Stimulated activated memory B cell treated with anti-CD40 and anti-IgM and Interleukin-4, amounts not matched to agents 10 μg/mL and 1 μg/mL and 100 μg/mL, for 72 hours (primary cell): ENCODE measurements around the gene CEP164.
"Not testable (repeated sequence)": the region's sequence is repeated elsewhere in the genome, so short reads cannot be mapped to it uniquely, and the experiment has no call there.

Source experiments
- ATAC-seq: fragments of 150-1000 bp; cut with Tn5 transposase; 2 replicates; pipeline ENCODE4 v1.10.0; 2021
- H3K27ac Mint-ChIP-seq: one replicate; pipeline ENCODE4 v1.8.0; 2022; ENCODE audit warnings: mild to moderate bottlenecking, mixed read lengths
- H3K27me3 Mint-ChIP-seq: one replicate; pipeline ENCODE4 v1.8.0; 2022; ENCODE audit warnings: mixed read lengths
- H3K36me3 Mint-ChIP-seq: one replicate; pipeline ENCODE4 v1.8.0; 2022; ENCODE audit warnings: mixed read lengths
- H3K4me1 Mint-ChIP-seq: one replicate; pipeline ENCODE4 v1.8.0; 2022; ENCODE audit warnings: mixed read lengths
- H3K4me3 Mint-ChIP-seq: one replicate; pipeline ENCODE4 v1.8.0; 2022; ENCODE audit warnings: mild to moderate bottlenecking, moderate library complexity, mixed read lengths
- H3K9me3 Mint-ChIP-seq: one replicate; pipeline ENCODE4 v1.8.0; 2022; ENCODE audit warnings: mixed read lengths

Gene CEP164

DNA sequence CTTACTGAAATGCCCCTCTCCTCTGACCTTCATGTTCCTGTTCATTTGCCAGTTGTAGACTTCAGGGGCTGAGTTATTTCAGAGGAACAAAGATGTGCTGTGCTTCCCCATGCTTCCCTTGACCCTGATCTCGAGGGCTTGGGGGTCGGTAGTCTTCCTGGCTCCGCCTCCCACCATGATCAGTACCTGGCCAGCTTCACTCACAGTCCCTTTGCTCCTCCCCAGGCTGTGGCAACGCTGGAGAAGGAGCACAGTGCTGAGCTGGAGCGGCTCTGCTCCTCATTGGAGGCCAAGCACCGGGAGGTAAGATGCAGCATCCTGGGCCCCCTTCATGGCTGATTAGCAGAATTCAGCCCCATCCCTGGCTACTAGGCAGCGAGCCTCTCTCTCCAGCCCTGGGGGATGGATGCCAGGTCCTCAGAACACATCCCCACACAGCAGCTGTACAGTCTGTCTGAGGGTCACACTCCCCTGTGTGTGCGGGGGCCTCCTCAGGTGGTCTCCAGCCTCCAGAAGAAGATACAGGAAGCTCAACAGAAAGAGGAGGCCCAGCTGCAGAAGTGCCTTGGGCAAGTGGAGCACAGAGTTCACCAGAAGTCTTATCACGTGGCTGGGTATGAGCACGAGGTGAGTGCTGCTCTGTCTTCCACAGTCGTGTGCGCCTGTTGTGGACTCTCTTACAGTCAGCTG, 64.5 kb downstream of the CEP164 start:
- Mint-ChIP-seq H3K4me1 (no peaks in the 10 kb centered on the region), H3K36me3 (peaks cover 84% of the 10 kb centered on the region), H3K27ac (no peak overlapping the region), H3K9me3 (peaks cover 2% of the 10 kb centered on the region), H3K27me3 (no peaks in the 10 kb centered on the region), H3K4me3 (no peak overlapping the region)
- no peak for ATAC-seq

DNA sequence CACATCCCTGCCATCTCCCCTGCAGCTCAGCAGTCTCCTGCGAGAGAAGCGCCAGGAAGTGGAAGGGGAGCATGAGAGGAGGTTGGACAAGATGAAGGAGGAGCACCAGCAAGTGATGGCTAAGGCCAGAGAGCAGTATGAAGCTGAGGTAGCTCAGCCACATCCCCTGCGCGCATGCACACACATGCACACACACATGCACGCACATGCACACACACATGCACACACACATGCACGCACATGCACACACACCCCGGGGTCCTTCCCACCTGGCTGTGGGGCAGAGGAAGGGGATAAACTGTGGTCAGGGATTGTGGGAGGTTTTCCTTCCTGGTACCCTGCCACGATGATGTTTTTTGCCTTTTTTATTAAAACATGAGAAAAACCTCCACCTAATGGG, 65.3 kb downstream of the CEP164 start:
- Mint-ChIP-seq H3K4me3 (no peak overlapping the region), H3K27me3 (no peaks in the 10 kb centered on the region), H3K27ac (no peak overlapping the region), H3K36me3 (peaks cover 89% of the 10 kb centered on the region), H3K4me1 (no peaks in the 10 kb centered on the region), H3K9me3 (peaks cover 5% of the 10 kb centered on the region)
- no peak for ATAC-seq

DNA sequence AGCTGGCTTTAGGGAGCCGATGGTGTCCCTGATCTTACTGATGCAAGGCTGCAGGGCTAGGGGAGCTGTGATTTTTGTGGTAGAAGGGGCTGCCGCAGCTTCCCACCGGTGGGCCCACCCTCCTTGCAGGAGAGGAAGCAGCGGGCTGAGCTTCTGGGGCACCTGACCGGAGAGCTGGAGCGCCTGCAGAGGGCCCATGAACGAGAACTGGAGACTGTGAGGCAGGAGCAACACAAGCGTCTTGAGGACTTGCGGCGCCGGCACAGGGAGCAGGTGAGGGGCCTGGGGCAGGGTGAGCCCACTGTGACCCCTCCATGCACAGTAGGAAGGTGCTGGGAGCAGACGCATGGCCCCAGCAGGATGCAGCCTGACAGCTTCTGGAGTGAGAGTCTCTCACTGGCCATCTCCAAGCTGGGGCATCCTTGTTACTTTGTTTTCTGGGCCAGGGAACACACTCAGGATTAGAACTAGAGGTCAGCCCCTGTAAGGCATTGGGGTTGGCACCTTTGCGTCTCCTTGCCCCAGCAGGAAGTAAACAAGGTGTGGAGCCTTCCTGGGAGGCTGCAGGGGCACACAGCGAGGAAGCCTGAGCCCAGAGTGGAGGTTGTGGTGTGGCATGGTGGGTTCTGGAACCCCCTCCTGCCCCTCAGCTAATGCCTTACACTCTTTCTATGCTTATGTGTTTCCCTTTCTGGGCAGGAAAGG, 66.7 kb downstream of the CEP164 start:
- no peaks in the 10 kb centered on the region for H3K4me1 Mint-ChIP-seq
- H3K27me3 Mint-ChIP-seq, result no peaks in the 10 kb centered on the region
- no peak overlapping the region for H3K27ac Mint-ChIP-seq
- H3K9me3 Mint-ChIP-seq, result peaks cover 8% of the 10 kb centered on the region
- no peak overlapping the region for H3K4me3 Mint-ChIP-seq
- ATAC-seq, result no peak
- peaks cover 93% of the 10 kb centered on the region for H3K36me3 Mint-ChIP-seq

DNA sequence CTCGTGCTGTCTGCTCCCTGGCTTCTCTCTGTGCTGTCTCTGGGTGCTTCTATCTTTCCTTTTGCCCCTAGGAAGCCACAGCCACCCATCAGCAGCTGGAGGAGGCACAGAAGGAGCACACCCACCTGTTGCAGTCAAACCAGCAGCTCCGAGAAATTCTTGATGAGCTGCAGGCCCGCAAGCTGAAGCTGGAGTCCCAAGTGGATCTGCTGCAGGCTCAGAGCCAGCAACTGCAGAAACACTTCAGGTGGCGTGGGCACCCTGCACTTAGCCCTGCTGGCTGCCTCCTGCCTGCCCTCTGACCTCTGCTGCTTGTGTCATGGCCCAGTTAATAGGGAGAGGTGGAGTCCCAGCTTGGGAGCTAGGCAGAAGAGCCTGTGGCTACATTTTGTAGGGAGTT, 67.8 kb downstream of the CEP164 start:
- peaks cover 97% of the 10 kb centered on the region for H3K36me3 Mint-ChIP-seq
- ATAC-seq, result no peak
- no peaks in the 10 kb centered on the region for H3K27me3 Mint-ChIP-seq

DNA sequence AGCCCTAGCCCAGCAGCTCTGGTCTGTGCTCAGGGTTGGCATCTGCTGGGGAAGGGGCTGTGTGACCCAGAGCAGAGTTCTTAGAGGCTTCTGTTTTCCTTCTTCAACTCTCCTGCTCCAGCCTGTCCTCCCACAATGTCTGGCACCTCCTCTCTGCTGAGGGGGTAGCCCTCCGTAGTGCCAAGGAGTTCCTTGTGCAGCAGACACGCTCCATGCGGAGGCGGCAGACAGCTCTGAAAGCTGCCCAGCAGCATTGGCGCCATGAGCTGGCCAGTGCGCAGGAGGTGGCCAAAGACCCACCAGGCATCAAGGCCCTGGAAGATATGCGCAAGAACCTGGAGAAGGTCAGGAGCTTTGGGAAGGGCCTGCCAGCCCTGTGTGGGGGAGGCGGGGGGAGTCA, 69.3 kb downstream of the CEP164 start:
- Mint-ChIP-seq H3K9me3 (peaks cover 8% of the 10 kb centered on the region), H3K4me1 (peaks cover 17% of the 10 kb centered on the region), H3K4me3 (no peak overlapping the region), H3K27ac (no peak overlapping the region), H3K27me3 (no peaks in the 10 kb centered on the region), H3K36me3 (peaks cover 92% of the 10 kb centered on the region)
- no peak for ATAC-seq

More for the DNA sequence above, 67.8 kb downstream of the CEP164 start:
- Mint-ChIP-seq H3K4me1 (peaks cover 10% of the 10 kb centered on the region), H3K27ac (no peak overlapping the region), H3K4me3 (no peak overlapping the region), H3K9me3 (peaks cover 8% of the 10 kb centered on the region)

DNA sequence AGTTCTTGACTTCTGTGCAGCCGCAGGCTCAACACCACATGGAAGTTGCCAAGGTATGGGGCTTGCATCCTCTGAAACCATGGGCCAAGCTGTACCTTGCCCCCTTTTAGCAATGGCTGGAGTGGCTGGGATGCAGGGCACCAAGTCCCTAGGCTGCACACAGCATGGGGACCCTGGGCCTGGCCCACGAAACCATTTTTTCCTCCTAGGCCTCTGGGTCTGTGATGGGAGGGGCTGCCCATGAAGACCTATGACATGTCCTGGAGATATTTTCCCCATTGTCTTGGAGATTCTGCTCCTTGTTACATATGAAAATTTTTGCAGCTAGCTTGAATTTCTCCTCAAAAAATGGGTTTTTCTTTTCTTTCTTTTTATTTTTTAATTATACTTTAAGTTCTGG, 71.0 kb downstream of the CEP164 start:
- Mint-ChIP-seq H3K36me3 (peaks cover 93% of the 10 kb centered on the region), H3K4me1 (peaks cover 17% of the 10 kb centered on the region)
- not testable (repeated sequence) for H3K4me3 Mint-ChIP-seq, H3K27me3 Mint-ChIP-seq, ATAC-seq, H3K27ac Mint-ChIP-seq, H3K9me3 Mint-ChIP-seq

DNA sequence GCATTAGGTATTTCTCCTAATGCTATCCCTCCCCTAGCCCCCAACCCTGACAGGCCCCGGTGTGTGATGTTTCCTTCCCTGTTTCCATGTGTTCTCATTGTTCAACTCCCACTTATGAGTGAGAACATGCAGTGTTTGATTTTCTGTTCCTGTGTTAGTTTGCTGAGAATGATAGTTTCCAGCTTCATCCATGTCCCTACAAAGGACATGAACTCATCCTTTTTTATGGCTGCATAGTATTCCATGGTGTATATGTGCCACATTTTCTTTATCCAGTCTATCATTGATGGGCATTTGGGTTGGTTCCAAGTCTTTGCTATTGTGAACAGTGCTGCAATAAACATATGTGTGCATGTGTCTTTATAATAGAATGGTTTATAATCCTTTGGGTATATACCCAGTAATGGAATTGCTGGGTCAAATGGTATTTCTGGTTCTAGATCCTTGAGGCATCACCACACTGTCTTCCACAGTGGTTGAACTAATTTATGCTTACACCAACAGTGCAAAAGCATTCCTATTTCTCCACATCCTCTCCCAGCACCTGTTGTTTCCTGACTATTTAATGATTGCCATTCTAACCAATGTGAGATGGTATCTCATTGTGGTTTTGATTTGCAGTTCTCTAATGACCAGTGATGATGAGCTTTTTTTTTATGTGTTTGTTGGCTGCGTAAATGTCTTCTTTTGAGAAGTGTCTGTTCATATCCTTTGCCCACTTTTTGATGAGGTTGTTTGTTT, 71.6 kb downstream of the CEP164 start:
- Mint-ChIP-seq H3K4me1 (peaks cover 17% of the 10 kb centered on the region), H3K36me3 (peaks cover 93% of the 10 kb centered on the region)
- not testable (repeated sequence) for H3K4me3 Mint-ChIP-seq, H3K27me3 Mint-ChIP-seq, H3K27ac Mint-ChIP-seq, H3K9me3 Mint-ChIP-seq, ATAC-seq

DNA sequence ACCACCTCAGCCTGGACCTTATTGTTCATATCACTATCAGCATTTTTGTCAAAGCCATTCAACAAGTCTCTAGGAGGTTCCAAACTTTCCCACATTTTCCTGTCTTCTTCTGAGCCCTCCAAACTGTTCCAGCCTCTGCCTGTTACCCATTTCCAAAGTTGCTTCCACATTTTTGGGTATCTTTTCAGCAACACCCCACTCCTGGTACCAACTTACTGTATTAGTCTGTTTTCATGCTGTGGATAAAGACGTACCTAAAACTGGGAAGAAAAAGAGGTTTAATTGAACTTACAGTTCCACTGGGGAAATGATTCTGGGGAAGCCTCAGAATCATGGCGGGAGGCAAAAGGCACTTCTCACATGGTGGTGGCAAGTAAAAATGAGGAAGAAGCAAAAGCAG, 78.2 kb downstream of the CEP164 start:
- ATAC-seq, H3K9me3 Mint-ChIP-seq, H3K4me3 Mint-ChIP-seq, H3K4me1 Mint-ChIP-seq, H3K27ac Mint-ChIP-seq, H3K27me3 Mint-ChIP-seq: not testable (repeated sequence)
- peaks cover 84% of the 10 kb centered on the region for H3K36me3 Mint-ChIP-seq

DNA sequence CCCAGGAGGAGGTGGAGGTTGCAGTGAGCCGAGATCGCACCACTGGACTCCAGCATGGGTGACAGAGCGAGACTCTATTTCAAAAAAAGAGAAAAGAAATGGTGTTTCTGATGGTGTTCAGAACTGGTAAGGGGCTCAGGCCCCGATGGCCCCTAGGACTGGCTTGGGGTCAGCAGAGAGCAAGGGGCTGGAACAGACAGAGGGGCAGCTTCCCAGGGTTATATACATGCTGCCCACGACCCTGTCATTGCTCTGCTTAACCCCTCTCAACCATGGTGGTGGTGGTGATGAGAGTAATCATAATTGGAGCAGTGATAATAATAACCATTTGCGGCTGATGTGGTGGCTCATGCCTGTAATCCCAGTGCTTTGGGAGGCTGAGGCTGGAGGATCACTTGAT, 79.4 kb downstream of the CEP164 start:
- Mint-ChIP-seq H3K27ac (no peak overlapping the region), H3K4me3 (no peak overlapping the region), H3K27me3 (no peaks in the 10 kb centered on the region), H3K4me1 (no peaks in the 10 kb centered on the region), H3K9me3 (peaks cover 5% of the 10 kb centered on the region), H3K36me3 (peaks cover 91% of the 10 kb centered on the region)
- no peak for ATAC-seq

DNA sequence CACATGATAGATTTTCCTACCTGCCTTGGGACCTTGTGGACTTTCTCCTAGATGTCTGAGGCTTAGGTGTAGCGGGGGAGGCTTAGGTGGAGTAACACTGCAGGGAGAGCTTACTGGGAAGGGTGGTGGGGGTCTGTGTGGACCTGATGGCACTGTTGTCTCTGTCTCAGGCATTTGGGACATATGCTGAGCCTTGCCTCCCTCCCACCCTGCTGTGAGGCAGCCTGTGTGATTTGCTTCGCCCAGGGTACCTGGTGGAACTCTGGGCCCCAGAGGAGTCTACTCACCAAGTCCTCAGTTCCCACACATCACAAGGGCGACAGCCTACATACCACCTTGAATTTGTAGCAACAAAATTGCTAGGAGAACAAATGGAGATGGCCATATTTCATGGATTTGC, 80.7 kb downstream of the CEP164 start:
- ATAC-seq, result no peak
- Mint-ChIP-seq H3K4me3 (no peak overlapping the region), H3K27me3 (no peaks in the 10 kb centered on the region), H3K9me3 (peaks cover 5% of the 10 kb centered on the region), H3K27ac (no peak overlapping the region), H3K36me3 (peaks cover 91% of the 10 kb centered on the region), H3K4me1 (no peaks in the 10 kb centered on the region)

DNA sequence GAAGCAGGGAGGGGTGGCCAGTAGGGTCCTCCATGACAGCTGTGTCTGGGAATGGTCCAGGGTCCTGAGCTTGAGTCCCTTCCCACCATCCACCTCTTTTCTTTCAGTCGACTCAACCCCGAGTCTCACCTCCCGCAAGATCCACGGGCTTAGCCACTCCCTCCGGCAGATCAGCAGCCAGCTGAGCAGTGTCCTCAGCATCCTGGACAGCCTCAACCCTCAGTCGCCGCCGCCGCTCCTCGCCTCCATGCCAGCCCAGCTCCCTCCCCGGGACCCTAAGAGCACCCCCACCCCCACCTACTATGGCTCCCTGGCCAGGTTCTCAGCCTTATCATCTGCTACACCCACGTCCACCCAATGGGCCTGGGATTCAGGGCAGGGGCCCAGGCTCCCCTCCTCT, 81.9 kb downstream of the CEP164 start:
- H3K4me3 Mint-ChIP-seq, result no peak overlapping the region
- no peaks in the 10 kb centered on the region for H3K27me3 Mint-ChIP-seq
- H3K27ac Mint-ChIP-seq, result no peak overlapping the region
- ATAC-seq, result no peak
- H3K9me3 Mint-ChIP-seq, result peaks cover 5% of the 10 kb centered on the region
- no peaks in the 10 kb centered on the region for H3K4me1 Mint-ChIP-seq
- peaks cover 86% of the 10 kb centered on the region for H3K36me3 Mint-ChIP-seq

DNA sequence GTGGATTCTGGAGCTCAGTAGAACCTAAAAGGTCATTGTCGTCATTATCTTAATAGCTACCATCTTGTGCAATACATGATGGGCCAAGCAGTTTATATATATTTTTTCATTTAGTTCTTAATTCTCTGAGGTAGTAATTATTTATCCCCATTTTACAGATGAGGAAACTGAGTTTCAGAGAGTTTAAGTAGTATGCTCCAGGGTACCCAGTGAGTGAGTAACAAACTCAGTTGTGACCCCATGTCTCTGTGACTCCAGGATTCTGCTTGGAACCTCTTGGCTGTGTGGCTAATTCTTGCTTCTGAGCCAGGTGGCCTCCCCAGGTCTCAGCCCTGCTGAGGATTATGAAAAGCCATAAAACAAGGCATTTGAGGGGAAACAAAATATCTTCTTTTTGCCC, 82.6 kb downstream of the CEP164 start:
- H3K27ac Mint-ChIP-seq, result no peak overlapping the region

DNA sequence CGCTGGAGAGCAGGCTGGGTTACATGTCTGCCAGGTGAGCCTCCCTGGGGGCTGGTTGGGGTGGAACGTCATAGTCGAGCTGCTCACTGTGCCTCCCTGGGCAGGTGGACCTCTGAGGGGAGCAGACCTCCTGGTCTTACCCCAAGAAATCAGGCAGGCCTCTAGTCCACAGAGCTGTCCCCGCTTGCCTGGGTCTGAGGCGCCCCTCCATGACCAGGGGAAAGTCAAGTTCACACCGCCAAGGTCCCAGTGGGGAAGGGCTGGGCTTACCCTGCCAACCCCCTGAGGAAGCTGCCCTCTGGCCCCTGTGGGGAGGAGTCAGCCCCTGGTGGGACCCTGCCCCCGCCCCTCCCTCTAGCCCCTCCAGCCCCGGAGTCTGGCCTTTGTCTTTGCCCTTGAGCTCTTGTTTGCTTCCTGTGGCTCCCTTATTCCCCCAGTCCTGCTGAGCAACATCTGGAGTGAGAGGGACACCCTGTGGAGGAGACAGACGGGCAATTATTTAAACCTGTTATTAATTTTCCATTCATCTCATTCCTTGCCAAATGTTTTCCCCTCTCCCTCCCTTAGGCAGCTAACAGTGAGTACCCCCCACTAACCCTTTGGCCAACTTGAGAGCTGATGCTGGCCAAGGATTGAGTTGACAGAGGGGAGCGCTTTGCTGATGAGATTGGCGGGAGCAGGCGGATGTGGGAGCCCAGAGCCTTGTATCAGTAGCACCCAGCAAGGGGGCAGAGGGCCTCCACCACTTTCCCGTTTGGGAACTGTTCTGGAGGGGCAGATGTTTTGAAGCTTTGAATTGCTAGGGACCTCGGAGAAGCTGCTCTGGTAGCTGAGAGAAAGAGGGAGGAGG, 83.4 kb downstream of the CEP164 start:
- peaks cover 70% of the 10 kb centered on the region for H3K36me3 Mint-ChIP-seq
- H3K27ac Mint-ChIP-seq, result no peak overlapping the region
- peaks cover under 1% of the 10 kb centered on the region for H3K9me3 Mint-ChIP-seq
- peaks cover 6% of the 10 kb centered on the region for H3K4me1 Mint-ChIP-seq
- H3K4me3 Mint-ChIP-seq, result no peak overlapping the region
- no peaks in the 10 kb centered on the region for H3K27me3 Mint-ChIP-seq
- ATAC-seq, result no peak

More for the DNA sequence above, 82.6 kb downstream of the CEP164 start:
- Mint-ChIP-seq H3K36me3 (peaks cover 78% of the 10 kb centered on the region), H3K9me3 (peaks cover 5% of the 10 kb centered on the region), H3K4me3 (no peak overlapping the region), H3K27me3 (no peaks in the 10 kb centered on the region), H3K4me1 (no peaks in the 10 kb centered on the region)
- ATAC-seq, result no peak

DNA sequence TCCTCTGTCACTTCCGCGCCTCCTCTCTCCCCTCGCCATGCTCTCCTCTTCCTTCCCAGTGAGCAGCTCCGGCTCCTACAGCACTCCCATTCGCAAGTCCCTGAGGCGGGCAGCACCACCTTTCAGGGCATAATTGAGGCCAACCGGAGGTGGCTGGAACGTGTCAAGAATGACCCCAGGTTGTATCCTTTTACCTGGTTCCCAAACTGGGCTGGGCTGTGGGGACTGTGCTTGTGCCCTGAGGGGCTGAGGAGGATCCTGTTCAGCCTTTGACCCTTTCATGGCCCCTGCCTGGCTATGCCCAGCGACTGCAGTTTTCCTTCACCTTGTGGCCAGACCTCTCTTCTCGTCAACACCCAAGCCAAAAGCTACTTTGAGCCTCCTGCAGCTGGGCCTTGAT, 84.1 kb downstream of the CEP164 start:
- peaks cover 63% of the 10 kb centered on the region for H3K36me3 Mint-ChIP-seq
- H3K27ac Mint-ChIP-seq, result no peak overlapping the region
- no peak for ATAC-seq
- H3K4me3 Mint-ChIP-seq, result no peak overlapping the region
- no peaks in the 10 kb centered on the region for H3K9me3 Mint-ChIP-seq
- H3K4me1 Mint-ChIP-seq, result peaks cover 6% of the 10 kb centered on the region
- no peaks in the 10 kb centered on the region for H3K27me3 Mint-ChIP-seq

DNA sequence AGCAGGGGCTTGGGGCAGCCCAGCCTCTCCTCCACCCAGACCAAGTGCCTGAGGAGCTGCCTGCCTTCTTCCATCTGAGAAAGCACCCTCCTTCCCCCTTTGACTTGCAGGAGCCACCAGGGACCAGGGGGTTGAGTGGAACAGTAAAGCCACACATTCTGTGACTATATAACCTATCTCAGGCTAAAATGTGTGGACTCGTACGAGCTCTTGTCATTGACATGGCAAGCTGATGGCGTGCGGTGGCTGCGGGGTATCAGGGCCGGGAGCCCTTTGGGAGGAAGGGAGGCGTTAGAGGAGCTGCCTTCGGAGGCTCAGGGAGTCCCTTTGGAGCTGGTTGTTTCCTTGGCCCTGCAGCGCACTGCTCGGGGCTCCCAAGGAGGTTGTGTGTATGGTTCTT, 84.5 kb downstream of the CEP164 start:
- peaks cover 1% of the 10 kb centered on the region for H3K27me3 Mint-ChIP-seq
- no peak overlapping the region for H3K27ac Mint-ChIP-seq
- no peak for ATAC-seq

More for the DNA sequence above, 84.5 kb downstream of the CEP164 start:
- no peak overlapping the region for H3K4me3 Mint-ChIP-seq
- H3K9me3 Mint-ChIP-seq, result no peaks in the 10 kb centered on the region
- peaks cover 6% of the 10 kb centered on the region for H3K4me1 Mint-ChIP-seq
- H3K36me3 Mint-ChIP-seq, result peaks cover 63% of the 10 kb centered on the region
